ENCODE results near the gene GGCT. TPM values are rescaled to one million over a fixed set of nuclear protein-coding genes. Genes with fewer than 3 reads are reported as not detected.

GGCT gene
- total RNA-seq, 1 donor from 2014 or later, result 18.9 TPM

GRCh38 chr7:30466266-30466665 is 38.4 kb downstream of the GGCT start:
- no peak overlapping the region for H3K4me3 ChIP-seq
- no peak for TF ChIP-seq CTCF (IDR thresholded peaks at IDR 0.05; ENCODE audit: borderline replicate concordance)
- peak overlapping the region; percentile 62 for H3K27ac ChIP-seq (replicated peaks)
- no peaks in the 10 kb centered on the region for H3K9me3 ChIP-seq (replicated peaks)
- H3K27me3 ChIP-seq (ENCODE audit: low read depth), result no peaks in the 10 kb centered on the region
- H3K4me1 ChIP-seq, result peaks cover 93% of the 10 kb centered on the region
- DNase-seq, result no peak
- H3K36me3 ChIP-seq, result peaks cover 3% of the 10 kb centered on the region
- intact Hi-C loops (cut with micrococcal nuclease), result no loop called here

- H3K4me1 ChIP-seq, result peaks cover 88% of the 10 kb centered on the region
- intact Hi-C loops (cut with micrococcal nuclease), result no loop called here
- H3K36me3 ChIP-seq, result peaks cover 3% of the 10 kb centered on the region
- no peaks in the 10 kb centered on the region for H3K27me3 ChIP-seq (ENCODE audit: low read depth)
- H3K27ac ChIP-seq (replicated peaks), result peak overlapping the region; percentile 62
- no peak overlapping the region for H3K4me3 ChIP-seq
- no peaks in the 10 kb centered on the region for H3K9me3 ChIP-seq (replicated peaks)
- DNase-seq, result no peak
- no peak for TF ChIP-seq CTCF (IDR thresholded peaks at IDR 0.05; ENCODE audit: borderline replicate concordance)
These were observed 38.8 kb downstream of the GGCT start for GRCh38 chr7:30465811-30466180.

GRCh38 chr7:30465046-30465810 is 39.4 kb downstream of the GGCT start:
- DNase-seq, result no peak
- TF ChIP-seq CTCF (IDR thresholded peaks at IDR 0.05; ENCODE audit: borderline replicate concordance), result no peak
- peak overlapping the region; percentile 62 for H3K27ac ChIP-seq (replicated peaks)
- intact Hi-C loops (cut with micrococcal nuclease), result no loop called here
- H3K36me3 ChIP-seq, result peaks cover 3% of the 10 kb centered on the region
- H3K4me3 ChIP-seq, result no peak overlapping the region
- H3K4me1 ChIP-seq, result peaks cover 87% of the 10 kb centered on the region
- no peaks in the 10 kb centered on the region for H3K9me3 ChIP-seq (replicated peaks)
- no peaks in the 10 kb centered on the region for H3K27me3 ChIP-seq (ENCODE audit: low read depth)

- H3K9me3 ChIP-seq (replicated peaks), result no peaks in the 10 kb centered on the region
- peaks cover 87% of the 10 kb centered on the region for H3K4me1 ChIP-seq
- H3K27me3 ChIP-seq (ENCODE audit: low read depth), result no peaks in the 10 kb centered on the region
- peaks cover 7% of the 10 kb centered on the region for H3K36me3 ChIP-seq
- DNase-seq, result no peak
- H3K4me3 ChIP-seq, result no peak overlapping the region
- peak overlapping the region; percentile 62 for H3K27ac ChIP-seq (replicated peaks)
- TF ChIP-seq CTCF (IDR thresholded peaks at IDR 0.05; ENCODE audit: borderline replicate concordance), result no peak
- intact Hi-C loops (cut with micrococcal nuclease), result no loop called here
These were observed 40.4 kb downstream of the GGCT start for GRCh38 chr7:30464231-30464671.

- Histone ChIP-seq H3K27me3 (ENCODE audit: low read depth) (no peaks in the 10 kb centered on the region), H3K27ac (replicated peaks) (peak overlapping the region; percentile 62), H3K9me3 (replicated peaks) (no peaks in the 10 kb centered on the region), H3K4me3 (no peak overlapping the region), H3K4me1 (peaks cover 87% of the 10 kb centered on the region), H3K36me3 (peaks cover 9% of the 10 kb centered on the region)
- no peak for DNase-seq
- intact Hi-C loops (cut with micrococcal nuclease), result no loop called here
- TF ChIP-seq CTCF (IDR thresholded peaks at IDR 0.05; ENCODE audit: borderline replicate concordance), result no peak
These were observed 41.1 kb downstream of the GGCT start for GRCh38 chr7:30463405-30464145.
